Transverse colon (tissue), 4 donors: Measurements from ENCODE around the gene RBM3. TPM values are rescaled to one million over a fixed set of nuclear protein-coding genes. Genes with fewer than 3 reads are reported as not detected.

Experiments used
- DNase-seq: peaks from one replicate; pipeline ENCODE4 v3.0.0-alpha.2; 2019
- H3K27ac ChIP-seq, 4 donors: fragments of 200-600 bp; sonication (generic); 2 replicates each; pipeline ENCODE4 v1.5.1; 2016 to 2018; ENCODE audit warnings: inconsistent platforms in 4 of 4
- H3K27me3 ChIP-seq: fragments of 200-600 bp; sonication (generic); 2 replicates; pipeline ENCODE4 v1.5.1; 2017; ENCODE audit warnings: inconsistent platforms
- H3K36me3 ChIP-seq, 4 donors: fragments of 200-600 bp; sonication (generic); 2 replicates each; pipeline ENCODE4 v1.5.1; 2017 to 2019; ENCODE audit warnings: inconsistent platforms in 4 of 4
- H3K4me1 ChIP-seq, 4 donors: fragments of 200-600 bp; sonication (generic); 2 replicates each; pipeline ENCODE4 v1.5.1; 2017 to 2020; ENCODE audit warnings: inconsistent platforms in 4 of 4
- H3K4me3 ChIP-seq, 4 donors: fragments of 200-600 bp; sonication (generic); 1 replicate in 1 of 4; 2 replicates in 3 of 4; pipeline versions ENCODE4 v1.5.1 to v1.6.1; 2017 to 2019; ENCODE audit warnings: inconsistent platforms in 4 of 4
- H3K9me3 ChIP-seq, 2 donors: fragments of 200-600 bp; sonication (generic); 2 replicates each; pipeline ENCODE4 v1.5.1; 2017 to 2019; ENCODE audit warnings: inconsistent platforms in 2 of 2
- EP300 ChIP-seq: sonication (generic); formaldehyde crosslinking; IDR thresholded peaks from one replicate; pipeline ENCODE4 v1.6.1; 2017; ENCODE audit warnings: antibody characterized with exemption, low read depth
- POLR2A ChIP-seq: fragments of 450-650 bp; IDR thresholded peaks from one replicate; pipeline ENCODE4 v1.6.1; 2016; ENCODE audit warnings: antibody characterized with exemption, mild to moderate bottlenecking, moderate library complexity
- POLR2AphosphoS5 ChIP-seq, 3 donors: sonication (generic); formaldehyde crosslinking; IDR thresholded peaks; one replicate each; pipeline ENCODE4 v1.6.1; 2016; ENCODE audit warnings: antibody characterized with exemption in 3 of 3
- WGBS, 2 donors: methylation state at CpG; one replicate each; pipeline ENCODE4 v1.1.5; 2018; ENCODE audit warnings: low coverage in 1 of 2; 5-methylcytosine and 5-hydroxymethylcytosine counted together
- in situ Hi-C, 4 donors: fragments of 200-750 bp; cut with MboI; loops; one replicate each; pipeline versions ENCODE4 v1.15.0 to v1.15.1; 2017; ENCODE audit warnings: low sequenced_read_pairs in 3 of 4, low pct_ligation_motif_present in 1 of 4, low pct_unique_long_range_greater_than_20kb in 1 of 4
- intact Hi-C: fragments of 100-400 bp; cut with DNase I; formaldehyde crosslinking; loops from one replicate; pipeline ENCODE4 v1.15.1; 2023; ENCODE audit warnings: low total_unique reads
- total RNA-seq, 4 donors: library from RNA; depleted of rRNA; stranded (reverse); fragments of >200 nt; gene quantifications; one replicate each; pipeline ENCODE4 v1.1.0, GENCODE V29; 2016
- TF ChIP-seq, protein P1 (sequence below), 5 experiments: fragments of 200-600 bp in 3 of 5; fragments of 450-650 bp in 2 of 5; sonication (generic) in 3 of 5; IDR thresholded peaks; 1 replicate in 2 of 5; 2 replicates in 3 of 5; pipeline ENCODE4 v1.5.1; 2016 to 2017; ENCODE audit warnings: antibody characterized with exemption in 5 of 5, inconsistent platforms in 3 of 5, mild to moderate bottlenecking in 2 of 5, moderate library complexity in 1 of 5

Gene RBM3
- total RNA-seq, 4 donors from 2014 or later, result 65.7 to 157 (median 127) TPM

DNA sequence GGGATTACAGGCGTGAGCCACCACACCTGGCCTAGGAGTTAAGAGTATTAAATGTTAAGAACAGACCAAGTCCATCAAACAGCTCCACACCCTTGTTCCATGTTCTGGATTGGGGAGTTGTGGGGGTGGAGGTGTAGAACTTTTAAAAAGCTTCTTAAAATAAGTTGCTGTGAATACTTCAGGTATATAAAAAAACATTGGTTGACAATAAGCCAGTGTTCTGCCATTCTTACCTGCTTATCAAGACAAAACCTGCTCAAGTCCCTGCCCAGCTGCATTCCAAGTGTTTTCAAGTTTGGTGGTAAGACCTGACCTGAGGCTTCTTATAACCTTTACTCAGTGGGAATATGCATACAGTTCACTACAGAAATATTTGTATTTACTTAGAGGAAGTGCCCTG lies 6.4 kb downstream of the RBM3 start:
- in situ Hi-C loops, result no loop called here
- 95% methylated on average over 1 of the region's 1 CpG; no CpG with 5 or more reads in 1 of the 2 donors for WGBS, 2 donors
- no peaks in the 10 kb centered on the region for H3K9me3 ChIP-seq
- TF ChIP-seq POLR2A, result no peak
- TF ChIP-seq EP300, result no peak
- no peak for TF ChIP-seq POLR2AphosphoS5 (IDR thresholded peaks at IDR 0.05)
- TF ChIP-seq, protein P1, sequence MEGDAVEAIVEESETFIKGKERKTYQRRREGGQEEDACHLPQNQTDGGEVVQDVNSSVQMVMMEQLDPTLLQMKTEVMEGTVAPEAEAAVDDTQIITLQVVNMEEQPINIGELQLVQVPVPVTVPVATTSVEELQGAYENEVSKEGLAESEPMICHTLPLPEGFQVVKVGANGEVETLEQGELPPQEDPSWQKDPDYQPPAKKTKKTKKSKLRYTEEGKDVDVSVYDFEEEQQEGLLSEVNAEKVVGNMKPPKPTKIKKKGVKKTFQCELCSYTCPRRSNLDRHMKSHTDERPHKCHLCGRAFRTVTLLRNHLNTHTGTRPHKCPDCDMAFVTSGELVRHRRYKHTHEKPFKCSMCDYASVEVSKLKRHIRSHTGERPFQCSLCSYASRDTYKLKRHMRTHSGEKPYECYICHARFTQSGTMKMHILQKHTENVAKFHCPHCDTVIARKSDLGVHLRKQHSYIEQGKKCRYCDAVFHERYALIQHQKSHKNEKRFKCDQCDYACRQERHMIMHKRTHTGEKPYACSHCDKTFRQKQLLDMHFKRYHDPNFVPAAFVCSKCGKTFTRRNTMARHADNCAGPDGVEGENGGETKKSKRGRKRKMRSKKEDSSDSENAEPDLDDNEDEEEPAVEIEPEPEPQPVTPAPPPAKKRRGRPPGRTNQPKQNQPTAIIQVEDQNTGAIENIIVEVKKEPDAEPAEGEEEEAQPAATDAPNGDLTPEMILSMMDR (IDR thresholded peaks at IDR 0.05), result no peak
- H3K27ac ChIP-seq, result no peak overlapping the region
- no peak overlapping the region for H3K4me3 ChIP-seq
- H3K36me3 ChIP-seq, result peaks cover 0 to 12% (median 3%) of the 10 kb centered on the region in 4 donors
- intact Hi-C loops, result no loop called here
- H3K27me3 ChIP-seq, result no peaks in the 10 kb centered on the region
- no peak for DNase-seq
- peaks cover 6 to 9% (median 8%) of the 10 kb centered on the region in 4 donors for H3K4me1 ChIP-seq

DNA sequence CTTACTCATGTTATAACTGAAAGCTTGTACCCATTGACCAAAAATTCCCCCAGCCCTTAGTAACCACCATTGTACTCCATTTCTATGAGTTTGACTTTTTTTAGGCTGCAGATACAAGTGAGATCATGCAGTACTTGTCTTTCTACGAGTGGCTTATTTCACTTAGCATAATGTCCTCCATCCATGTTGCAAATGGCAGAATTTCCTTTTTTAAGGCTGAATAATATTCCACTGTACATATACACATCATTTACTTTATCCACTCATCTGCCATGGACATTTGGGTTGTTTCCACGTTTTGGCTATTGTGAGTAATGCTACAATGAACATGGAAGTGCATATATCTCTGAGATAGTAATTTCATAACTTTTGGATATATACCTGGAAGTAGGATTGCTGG lies 10.4 kb downstream of the RBM3 start:
- in situ Hi-C loops (no loop called here), intact Hi-C loops (no loop called here)
- Histone ChIP-seq H3K4me3 (no peak overlapping the region), H3K4me1 (no peaks in the 10 kb centered on the region), H3K36me3 (no peaks in the 10 kb centered on the region), H3K27ac (no peak overlapping the region), H3K27me3 (no peaks in the 10 kb centered on the region), H3K9me3 (no peaks in the 10 kb centered on the region)
- 36% methylated on average over 2 of the region's 2 CpGs; no CpG with 5 or more reads in 1 of the 2 donors for WGBS, 2 donors
- TF ChIP-seq POLR2AphosphoS5 (IDR thresholded peaks at IDR 0.05) (no peak), POLR2A (no peak), EP300 (no peak)
- TF ChIP-seq, protein P1 (IDR thresholded peaks at IDR 0.05), result no peak
- no peak for DNase-seq

DNA sequence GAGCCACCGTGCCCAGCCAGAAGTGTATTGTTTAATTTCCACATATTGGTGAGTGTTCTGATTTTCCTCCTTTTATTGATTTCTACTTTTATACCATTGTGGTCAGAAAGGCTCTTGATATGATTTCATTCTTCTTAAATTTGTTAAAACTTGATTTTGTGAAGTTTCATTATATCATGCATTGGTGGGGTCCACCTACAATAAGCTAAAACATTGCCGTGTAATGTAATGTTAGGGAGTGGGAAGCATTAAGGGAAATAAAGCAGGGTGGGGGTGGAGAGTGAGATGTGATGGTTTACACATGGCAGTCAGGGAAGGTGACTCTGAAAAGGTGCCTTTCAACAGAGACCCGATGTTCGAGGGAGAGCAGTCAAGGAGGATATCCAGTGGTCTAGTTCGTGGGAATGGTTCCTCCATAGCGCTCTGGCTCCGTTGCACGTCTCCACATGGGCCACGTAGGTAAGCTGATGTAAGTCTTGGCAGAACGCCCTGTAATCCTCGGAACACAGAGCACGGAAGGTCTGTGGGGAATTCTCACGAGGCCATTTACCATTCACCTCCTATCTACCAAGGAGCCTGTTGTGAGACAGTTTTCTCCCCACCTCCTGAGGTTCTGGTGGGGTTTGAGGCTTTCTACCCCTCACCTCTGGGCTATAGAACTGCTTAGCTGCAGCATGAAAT lies 15.3 kb downstream of the RBM3 start:
- H3K9me3 ChIP-seq, result no peaks in the 10 kb centered on the region
- no peak for TF ChIP-seq POLR2AphosphoS5 (IDR thresholded peaks at IDR 0.05)
- TF ChIP-seq, protein P1 (IDR thresholded peaks at IDR 0.05), result no peak
- TF ChIP-seq POLR2A, result no peak
- TF ChIP-seq EP300, result no peak
- H3K27me3 ChIP-seq, result no peaks in the 10 kb centered on the region
- H3K36me3 ChIP-seq, result no peaks in the 10 kb centered on the region
- WGBS, 2 donors, result 68 to 82% methylated on average over 4 to 12 of the region's 13 CpGs
- no peak overlapping the region for H3K4me3 ChIP-seq
- DNase-seq, result no peak
- no peaks in the 10 kb centered on the region for H3K4me1 ChIP-seq
- intact Hi-C loops, result no loop called here
- in situ Hi-C loops, result no loop called here
- no peak overlapping the region for H3K27ac ChIP-seq

DNA sequence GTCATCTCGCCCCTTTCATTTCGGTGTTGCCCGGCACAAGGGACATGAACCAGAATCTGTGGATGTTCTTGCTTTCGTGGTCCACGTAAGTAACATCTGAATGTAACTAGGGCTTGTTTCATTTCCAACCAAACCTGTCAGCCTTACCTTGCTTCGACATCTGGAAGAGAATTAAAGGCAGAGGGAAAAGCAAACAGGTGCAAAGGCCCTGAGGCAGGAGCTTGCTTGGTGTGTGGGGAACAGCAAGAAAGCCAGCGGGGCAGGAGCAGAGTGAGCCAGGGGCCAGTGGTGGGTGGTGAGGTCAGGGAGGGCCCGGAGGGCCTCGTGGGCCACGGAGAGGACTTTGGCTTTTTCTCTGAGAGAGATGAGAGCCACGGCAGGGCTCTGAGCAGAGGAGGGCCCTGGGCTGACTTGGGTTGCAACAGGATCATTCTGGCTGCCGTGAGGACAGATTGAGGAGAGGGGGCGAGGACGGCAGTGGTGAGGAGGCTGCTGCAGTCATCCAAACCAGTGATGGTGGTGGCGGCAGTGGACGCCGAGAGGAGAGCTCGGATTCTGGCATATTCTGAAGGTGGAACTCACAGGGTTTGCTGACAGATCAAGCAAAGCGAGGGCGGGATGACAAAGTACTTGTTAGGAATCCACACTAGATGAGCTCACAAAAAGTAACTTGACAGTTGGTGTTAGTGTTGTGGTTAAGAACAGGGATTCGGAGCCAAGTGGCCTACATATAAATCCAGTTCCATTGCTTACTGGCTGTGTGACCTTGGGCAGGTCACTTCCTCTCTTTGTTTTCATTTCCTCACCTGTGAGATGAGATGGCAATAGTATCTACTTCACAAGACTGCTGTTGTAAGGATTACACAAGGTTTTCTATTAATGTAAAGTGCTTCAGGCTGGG lies 16.2 kb downstream of the RBM3 start:
- no peak for DNase-seq
- Histone ChIP-seq H3K4me1 (no peaks in the 10 kb centered on the region), H3K27me3 (no peaks in the 10 kb centered on the region), H3K4me3 (no peak overlapping the region), H3K9me3 (no peaks in the 10 kb centered on the region), H3K36me3 (no peaks in the 10 kb centered on the region), H3K27ac (peak overlapping the region in 1 of 4 donors; percentile 24)
- intact Hi-C loops (no loop called here), in situ Hi-C loops (no loop called here)
- WGBS, 2 donors, result 87% methylated on average over 21 of the region's 21 CpGs; no CpG with 5 or more reads in 1 of the 2 donors
- no peak for TF ChIP-seq POLR2AphosphoS5 (IDR thresholded peaks at IDR 0.05)
- TF ChIP-seq, protein P1 (IDR thresholded peaks at IDR 0.05), result no peak
- no peak for TF ChIP-seq POLR2A
- no peak for TF ChIP-seq EP300
